SK-N-SH (cell line): ENCODE results near the gene CTU1. TPM values are rescaled to one million over a fixed set of nuclear protein-coding genes. Genes with fewer than 3 reads are reported as not detected.

Experiments
- CTCF ChIA-PET: fragments of 300-600, 350-600 bp; formaldehyde crosslinking; extraction: SDS; loops from one replicate; lab custom pipeline; 2021; lab: Yijun Ruan, JAX
- POLR2A ChIA-PET: fragments of 350-600 bp; sonication (Branson Sonifier 250); formaldehyde crosslinking; extraction: SDS; loops from one replicate; lab custom pipeline; 2020; ENCODE audit warnings: antibody characterized with exemption, inconsistent platforms; lab: Yijun Ruan, JAX
- DNase-seq: peaks from one replicate; pipeline ENCODE4 v3.0.0; 2012
- H2AFZ ChIP-seq: fragments of 200-600 bp; sonication (generic); 2 replicates; pipeline ENCODE4 v1.8.1; 2016; ENCODE audit warnings: antibody characterized with exemption, mild to moderate bottlenecking, low read depth
- H3F3A ChIP-seq: fragments of 200-600 bp; sonication (generic); replicated peaks from 2 replicates; pipeline ENCODE3; 2016; ENCODE audit warnings: antibody characterized with exemption, mild to moderate bottlenecking; ENCODE audit not compliant: insufficient read depth
- H3K27ac ChIP-seq, 2 experiments: fragments of 200-500 bp in 1 of 2; fragments of 200-600 bp in 1 of 2; sonication (Bioruptor generic) in 1 of 2; sonication (generic), shearing (Covaris generic) in 1 of 2; 2 replicates each; pipeline versions ENCODE4 v1.5.1 to v1.6.1; 2014 to 2016; ENCODE audit warnings: low read depth in 2 of 2, inconsistent platforms in 1 of 2, low read length in 1 of 2, mild to moderate bottlenecking in 1 of 2, mixed read lengths in 1 of 2
- H3K27me3 ChIP-seq: fragments of 200-600 bp; sonication (generic), shearing (Covaris generic); 2 replicates; pipeline ENCODE4 v1.6.1; 2016; ENCODE audit warnings: mixed run types; ENCODE audit not compliant: insufficient read depth
- H3K36me3 ChIP-seq, 2 experiments: fragments of 200-500 bp in 1 of 2; fragments of 200-600 bp in 1 of 2; sonication (Bioruptor generic) in 1 of 2; sonication (generic) in 1 of 2; replicated peaks in 1 of 2; 2 replicates each; pipeline versions ENCODE3 to v1.5.1; 2014 to 2016; ENCODE audit warnings: low read length in 1 of 2, mild to moderate bottlenecking in 1 of 2; ENCODE audit not compliant: insufficient read depth in 2 of 2, control insufficient read depth in 1 of 2
- H3K4me1 ChIP-seq, 2 experiments: fragments of 200-500 bp in 1 of 2; fragments of 200-600 bp in 1 of 2; sonication (Bioruptor generic) in 1 of 2; sonication (generic), shearing (Covaris generic) in 1 of 2; 2 replicates each; pipeline versions ENCODE4 v1.5.1 to v1.6.1; 2014 to 2016; ENCODE audit warnings: low read depth in 1 of 2, low read length in 1 of 2, mixed run types in 1 of 2; ENCODE audit not compliant: insufficient read depth in 2 of 2, control insufficient read depth in 1 of 2
- H3K4me2 ChIP-seq: fragments of 200-600 bp; sonication (generic), shearing (Covaris generic); 2 replicates; pipeline ENCODE4 v1.6.1; 2017; ENCODE audit warnings: mixed run types
- H3K4me3 ChIP-seq, 2 experiments: fragments of 200-500 bp in 1 of 2; fragments of 200-600 bp in 1 of 2; sonication (Bioruptor generic) in 1 of 2; sonication (generic), shearing (Covaris generic) in 1 of 2; 2 replicates each; pipeline versions ENCODE4 v1.5.1 to v1.8.1; 2014 to 2016; ENCODE audit warnings: low read depth in 2 of 2, inconsistent platforms in 1 of 2, low read length in 1 of 2, mild to moderate bottlenecking in 1 of 2, mixed read lengths in 1 of 2, moderate library complexity in 1 of 2
- H3K79me2 ChIP-seq: fragments of 200-600 bp; sonication (generic); 2 replicates; pipeline ENCODE4 v1.8.1; 2017; ENCODE audit warnings: mild to moderate bottlenecking; ENCODE audit not compliant: insufficient read depth
- H3K9ac ChIP-seq: fragments of 200-600 bp; sonication (generic); 2 replicates; pipeline ENCODE4 v1.6.1; 2017; ENCODE audit warnings: mixed run types
- H3K9me2 ChIP-seq: fragments of 200-600 bp; sonication (generic); 2 replicates; pipeline ENCODE4 v1.6.1; 2017; ENCODE audit warnings: mixed run types
- H3K9me3 ChIP-seq: fragments of 200-600 bp; sonication (generic); 2 replicates; pipeline ENCODE4 v1.6.1; 2017; ENCODE audit warnings: mixed run types, mild to moderate bottlenecking, moderate library complexity
- H4K20me1 ChIP-seq: fragments of 200-600 bp; sonication (generic); 2 replicates; pipeline ENCODE4 v1.6.1; 2017; ENCODE audit warnings: mild to moderate bottlenecking, mixed run types; ENCODE audit not compliant: insufficient read depth
- CHD2 ChIP-seq: fragments of 150-350 bp; IDR thresholded peaks from 2 replicates; pipeline ENCODE4 v1.6.1; 2018; ENCODE audit warnings: low read length; ENCODE audit not compliant: partially characterized antibody
- ELF1 ChIP-seq: IDR thresholded peaks from 2 replicates; pipeline ENCODE4 v1.4.0; 2012
- GABPA ChIP-seq: IDR thresholded peaks from 2 replicates; pipeline ENCODE4 v1.4.0; 2012; ENCODE audit warnings: low read depth, mild to moderate bottlenecking
- MEF2A ChIP-seq: IDR thresholded peaks from 2 replicates; pipeline ENCODE4 v1.4.0; 2012; ENCODE audit warnings: low read depth, borderline replicate concordance
- NFIC ChIP-seq: IDR thresholded peaks from 2 replicates; pipeline ENCODE4 v1.4.0; 2012; ENCODE audit warnings: borderline replicate concordance
- POLR2AphosphoS5 ChIP-seq: IDR thresholded peaks from 2 replicates; pipeline ENCODE4 v1.6.1; 2012; ENCODE audit warnings: low read depth, low read length
- RCOR1 ChIP-seq: fragments of 150-350 bp; IDR thresholded peaks from 2 replicates; pipeline ENCODE4 v1.6.1; 2017; ENCODE audit warnings: antibody characterized with exemption, low read length
- RXRA ChIP-seq: IDR thresholded peaks from 2 replicates; pipeline ENCODE4 v1.4.0; 2012; ENCODE audit warnings: low read depth, mild to moderate bottlenecking, borderline replicate concordance
- SMC3 ChIP-seq: IDR thresholded peaks from 2 replicates; pipeline ENCODE4 v1.6.1; 2012; ENCODE audit warnings: low read depth, low read length, improper control_type of control experiment
- WGBS: methylation state at CpG from one replicate; pipeline ENCODE4 v1.1.6; 2017; ENCODE audit warnings: low lambda C conversion rate; 5-methylcytosine and 5-hydroxymethylcytosine counted together
- polyA plus RNA-seq, 3 experiments: library from polyadenylated mRNA; depleted of rRNA; stranded (reverse); fragments of >200 nt; gene quantifications; 2 replicates each; pipeline ENCODE4 v1.2.3, GENCODE V29; 2012
- TF ChIP-seq, protein P1 (sequence below): fragments of 150-350 bp; IDR thresholded peaks from 2 replicates; pipeline ENCODE4 v1.6.1; 2017; ENCODE audit warnings: antibody characterized with exemption, low read length, low read depth, borderline replicate concordance
- TF ChIP-seq, protein P2 (sequence below): IDR thresholded peaks from 2 replicates; pipeline ENCODE4 v1.4.0; 2012; ENCODE audit warnings: low read depth
- TF ChIP-seq, protein P3 (sequence below): fragments of 200-600 bp; sonication (generic); IDR thresholded peaks from 2 replicates; pipeline ENCODE4 v1.6.1; 2017; ENCODE audit warnings: antibody characterized with exemption, mild to moderate bottlenecking, moderate library complexity
- TF ChIP-seq, protein P4 (sequence below): IDR thresholded peaks from 2 replicates; pipeline ENCODE4 v1.4.0; 2012; ENCODE audit warnings: low read depth, borderline replicate concordance

CTU1 gene
- polyA plus RNA-seq, 1 of the 3 experiments (the other 2 are of a cell fraction), result 8.8 TPM

DNA sequence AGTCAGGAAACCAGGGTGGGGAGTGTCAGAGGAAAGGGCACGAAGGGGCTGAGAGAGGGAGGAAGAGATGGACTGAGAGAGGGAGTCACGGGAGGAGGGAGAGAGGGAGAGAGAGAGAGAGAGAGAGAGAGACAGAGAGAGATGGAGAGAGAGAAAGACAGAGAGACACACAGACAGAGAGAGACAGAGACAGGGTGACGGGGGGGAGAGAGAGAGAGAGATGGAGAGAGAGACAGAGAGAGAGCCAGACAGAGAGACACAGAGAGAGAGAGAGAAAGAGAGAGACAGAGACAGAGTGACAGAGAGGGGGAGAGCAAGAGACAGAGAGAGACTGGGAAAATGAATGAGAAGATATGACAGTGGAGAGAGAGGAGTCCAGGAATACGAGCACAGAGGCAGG lies 25.0 kb downstream of the CTU1 start (continued):
- TF ChIP-seq, protein P1, sequence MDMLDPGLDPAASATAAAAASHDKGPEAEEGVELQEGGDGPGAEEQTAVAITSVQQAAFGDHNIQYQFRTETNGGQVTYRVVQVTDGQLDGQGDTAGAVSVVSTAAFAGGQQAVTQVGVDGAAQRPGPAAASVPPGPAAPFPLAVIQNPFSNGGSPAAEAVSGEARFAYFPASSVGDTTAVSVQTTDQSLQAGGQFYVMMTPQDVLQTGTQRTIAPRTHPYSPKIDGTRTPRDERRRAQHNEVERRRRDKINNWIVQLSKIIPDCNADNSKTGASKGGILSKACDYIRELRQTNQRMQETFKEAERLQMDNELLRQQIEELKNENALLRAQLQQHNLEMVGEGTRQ, result no peak
- TF ChIP-seq, protein P2, sequence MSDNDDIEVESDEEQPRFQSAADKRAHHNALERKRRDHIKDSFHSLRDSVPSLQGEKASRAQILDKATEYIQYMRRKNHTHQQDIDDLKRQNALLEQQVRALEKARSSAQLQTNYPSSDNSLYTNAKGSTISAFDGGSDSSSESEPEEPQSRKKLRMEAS, result no peak

DNA sequence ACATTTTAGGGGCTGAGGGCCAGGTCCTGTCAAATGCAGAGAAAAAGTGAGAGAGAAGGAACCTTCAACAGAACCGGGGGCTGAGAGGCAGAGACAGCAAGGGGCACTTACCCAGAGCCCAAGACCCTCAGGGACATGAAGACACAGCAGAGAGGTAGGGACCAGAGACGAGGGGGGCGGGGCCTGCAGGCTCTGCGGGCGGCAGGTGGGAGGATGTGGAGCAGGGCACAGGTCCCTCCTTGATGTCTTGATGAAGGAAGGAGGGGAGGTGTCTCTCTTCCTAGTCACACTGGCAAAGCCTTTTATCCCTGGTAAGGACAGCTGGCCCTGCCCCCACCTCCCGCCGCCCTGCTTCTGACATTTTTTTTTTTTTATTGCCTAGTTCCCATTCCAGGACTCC lies 25.6 kb downstream of the CTU1 start, which contains the start of gene KLK14:
Gene KLK14 (minus strand): TSS at position 277 of the 400 bp plus-strand sequence. CDS start 273 bp downstream, at position 4.
- Histone ChIP-seq H3K27ac (no peak within 1 kb of the TSS), H3K9ac (no peak within 1 kb of the TSS), H3F3A (no peaks in the 10 kb centered on the region), H3K79me2 (no peaks in the 10 kb centered on the region), H3K4me2 (no peak within 1 kb of the TSS), H3K9me3 (no peaks in the 10 kb centered on the region), H2AFZ (no peak within 1 kb of the TSS), H3K4me3 (no peak within 1 kb of the TSS), H3K4me1 (no peaks in the 10 kb centered on the region), H3K9me2 (no peaks in the 10 kb centered on the region), H3K36me3 (no peaks in the 10 kb centered on the region), H3K27me3 (peaks cover 23% of the 10 kb centered on the region; the same call in 1 of the 2 replicates), H4K20me1 (no peaks in the 10 kb centered on the region)
- no peak for TF ChIP-seq MEF2A
- TF ChIP-seq RXRA, result no peak
- no peak for TF ChIP-seq CHD2
- no peak for TF ChIP-seq GABPA
- TF ChIP-seq, protein P3, sequence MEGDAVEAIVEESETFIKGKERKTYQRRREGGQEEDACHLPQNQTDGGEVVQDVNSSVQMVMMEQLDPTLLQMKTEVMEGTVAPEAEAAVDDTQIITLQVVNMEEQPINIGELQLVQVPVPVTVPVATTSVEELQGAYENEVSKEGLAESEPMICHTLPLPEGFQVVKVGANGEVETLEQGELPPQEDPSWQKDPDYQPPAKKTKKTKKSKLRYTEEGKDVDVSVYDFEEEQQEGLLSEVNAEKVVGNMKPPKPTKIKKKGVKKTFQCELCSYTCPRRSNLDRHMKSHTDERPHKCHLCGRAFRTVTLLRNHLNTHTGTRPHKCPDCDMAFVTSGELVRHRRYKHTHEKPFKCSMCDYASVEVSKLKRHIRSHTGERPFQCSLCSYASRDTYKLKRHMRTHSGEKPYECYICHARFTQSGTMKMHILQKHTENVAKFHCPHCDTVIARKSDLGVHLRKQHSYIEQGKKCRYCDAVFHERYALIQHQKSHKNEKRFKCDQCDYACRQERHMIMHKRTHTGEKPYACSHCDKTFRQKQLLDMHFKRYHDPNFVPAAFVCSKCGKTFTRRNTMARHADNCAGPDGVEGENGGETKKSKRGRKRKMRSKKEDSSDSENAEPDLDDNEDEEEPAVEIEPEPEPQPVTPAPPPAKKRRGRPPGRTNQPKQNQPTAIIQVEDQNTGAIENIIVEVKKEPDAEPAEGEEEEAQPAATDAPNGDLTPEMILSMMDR, result no peak
- TF ChIP-seq NFIC, result no peak
- no peak for TF ChIP-seq SMC3
- TF ChIP-seq POLR2AphosphoS5, result no peak
- no peak for TF ChIP-seq RCOR1
- TF ChIP-seq ELF1, result no peak
- TF ChIP-seq, protein P4, sequence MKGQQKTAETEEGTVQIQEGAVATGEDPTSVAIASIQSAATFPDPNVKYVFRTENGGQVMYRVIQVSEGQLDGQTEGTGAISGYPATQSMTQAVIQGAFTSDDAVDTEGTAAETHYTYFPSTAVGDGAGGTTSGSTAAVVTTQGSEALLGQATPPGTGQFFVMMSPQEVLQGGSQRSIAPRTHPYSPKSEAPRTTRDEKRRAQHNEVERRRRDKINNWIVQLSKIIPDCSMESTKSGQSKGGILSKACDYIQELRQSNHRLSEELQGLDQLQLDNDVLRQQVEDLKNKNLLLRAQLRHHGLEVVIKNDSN, result no peak
- 7% methylated on average over 6 of the region's 7 CpGs for whole genome bisulfite sequencing
- POLR2A ChIA-PET, result no interaction called here
- CTCF ChIA-PET, result no interaction called here
- no peak for DNase-seq
